ENCODE measurements around the gene C1QTNF4.
"Not testable (repeated sequence)": the region's sequence is repeated elsewhere in the genome, so short reads cannot be mapped to it uniquely, and the experiment has no call there.

Gene C1QTNF4
- total RNA-seq, result 0.09 to 0.20 reads per million in 2 donors

GRCh38 chr11:47593934-47594855 lies at the start of gene C1QTNF4:
Gene C1QTNF4, minus strand, starts transcription at chr11:47594411. Its CDS starts 3,601 bp downstream, at chr11:47590810.
- DNase-seq, result no peak

GRCh38 chr11:47642099-47642855 lies 48.1 kb upstream of the C1QTNF4 start, which contains the start of gene MTCH2:
Gene MTCH2, minus strand, starts transcription at chr11:47642559. Its CDS starts 94 bp downstream, at chr11:47642465.
- DNase-seq, result peak; percentile 95

- DNase-seq, result no peak
Measured at GRCh38 chr11:47641600-47642098, 47.4 kb upstream of the C1QTNF4 start.

GRCh38 chr11:47640506-47640905 lies 46.3 kb upstream of the C1QTNF4 start:
- DNase-seq, result not testable (repeated sequence)

GRCh38 chr11:47636331-47636730 lies 42.1 kb upstream of the C1QTNF4 start:
- DNase-seq, result not testable (repeated sequence)

GRCh38 chr11:47631473-47631872 lies 37.3 kb upstream of the C1QTNF4 start:
- DNase-seq, result no peak

GRCh38 chr11:47628026-47628425 lies 33.8 kb upstream of the C1QTNF4 start:
- DNase-seq, result no peak

GRCh38 chr11:47626234-47626633 lies 32.0 kb upstream of the C1QTNF4 start:
- DNase-seq, result no peak

GRCh38 chr11:47620836-47621378 lies 26.7 kb upstream of the C1QTNF4 start:
- no peak for DNase-seq

- no peak for DNase-seq
Measured at GRCh38 chr11:47617417-47617809, 23.2 kb upstream of the C1QTNF4 start.

GRCh38 chr11:47616726-47617416 lies 22.7 kb upstream of the C1QTNF4 start:
- DNase-seq, result no peak

GRCh38 chr11:47615249-47615648 lies 21.0 kb upstream of the C1QTNF4 start:
- no peak for DNase-seq

- DNase-seq, result no peak
Measured at GRCh38 chr11:47611348-47611794, 17.2 kb upstream of the C1QTNF4 start.

- no peak for DNase-seq
Measured at GRCh38 chr11:47609675-47610074, 15.5 kb upstream of the C1QTNF4 start.

- no peak for DNase-seq
Measured at GRCh38 chr11:47607380-47607779, 13.2 kb upstream of the C1QTNF4 start.

GRCh38 chr11:47606731-47607130 lies 12.5 kb upstream of the C1QTNF4 start:
- DNase-seq, result no peak

GRCh38 chr11:47605921-47606320 lies 11.7 kb upstream of the C1QTNF4 start:
- DNase-seq, result no peak

GRCh38 chr11:47603295-47603694 lies 9.1 kb upstream of the C1QTNF4 start:
- DNase-seq, result no peak

- no peak for DNase-seq
Measured at GRCh38 chr11:47599902-47600301, 5.7 kb upstream of the C1QTNF4 start.

GRCh38 chr11:47595967-47596366 lies 1.8 kb upstream of the C1QTNF4 start:
- no peak for DNase-seq

- DNase-seq, result no peak
Measured at GRCh38 chr11:47595029-47595428, 818 bp upstream of the C1QTNF4 start.

- DNase-seq, result no peak
Measured at GRCh38 chr11:47593492-47593933, 698 bp downstream of the C1QTNF4 start.

Measured in activated gamma-delta T cell (primary cell).